22Rv1 (cell line): ENCODE results near the gene C8A.

ENCODE experiments used
- H3K27ac ChIP-seq: fragments of 450-650 bp; 2 replicates; pipeline ENCODE4 v1.5.1; 2017
- CTCF ChIP-seq: fragments of 450-650 bp; IDR thresholded peaks from 2 replicates; pipeline ENCODE4 v1.5.1; 2017; ENCODE audit warnings: mild to moderate bottlenecking
- ZFX ChIP-seq: fragments of 450-650 bp; IDR thresholded peaks from 2 replicates; pipeline ENCODE4 v1.6.1; 2017; ENCODE audit warnings: antibody characterized with exemption, borderline replicate concordance

The C8A gene

GRCh38 chr1:56817716-56818463 lies 36.7 kb upstream of the C8A start:
- no peak overlapping the region for H3K27ac ChIP-seq
- TF ChIP-seq ZFX, result no peak
- TF ChIP-seq CTCF, result no peak

GRCh38 chr1:56819387-56819899 lies 35.2 kb upstream of the C8A start, which contains the start of gene FYB2:
TSS of gene FYB2 (minus strand) at chr1:56819404. CDS start at chr1:56819290, 114 bp downstream.
- H3K27ac ChIP-seq, result peak within 1 kb of the TSS; percentile 56
- TF ChIP-seq CTCF, result no peak
- TF ChIP-seq ZFX, result no peak

GRCh38 chr1:56820755-56821461 lies 33.7 kb upstream of the C8A start:
- no peak overlapping the region for H3K27ac ChIP-seq
- TF ChIP-seq CTCF, result peak; percentile 97
- no peak for TF ChIP-seq ZFX

- no peak overlapping the region for H3K27ac ChIP-seq
- TF ChIP-seq CTCF, result no peak
- TF ChIP-seq ZFX, result no peak
Measured at GRCh38 chr1:56821462-56821797, 33.2 kb upstream of the C8A start.

- TF ChIP-seq ZFX (no peak), CTCF (no peak)
Measured at GRCh38 chr1:56824271-56824670, 30.3 kb upstream of the C8A start.

GRCh38 chr1:56824938-56825337 lies 29.7 kb upstream of the C8A start:
- no peak overlapping the region for H3K27ac ChIP-seq
- TF ChIP-seq ZFX (no peak), CTCF (no peak)

More at GRCh38 chr1:56824271-56824670, 30.3 kb upstream of the C8A start:
- no peak overlapping the region for H3K27ac ChIP-seq

GRCh38 chr1:56825436-56825835 lies 29.2 kb upstream of the C8A start:
- no peak for TF ChIP-seq CTCF
- TF ChIP-seq ZFX, result no peak
- no peak overlapping the region for H3K27ac ChIP-seq
